OCI-LY7 (cell line): ENCODE measurements around the gene TTC19. TPM values are rescaled to one million over a fixed set of nuclear protein-coding genes. Genes with fewer than 3 reads are reported as not detected.

ENCODE experiments used
- BruUV-seq: library from RNA; stranded (reverse); fragments of 400-500 nt; replicated peaks from 2 replicates; lab custom pipeline; 2021; lab: Mats Ljungman, UMichigan
- CTCF ChIA-PET: fragments of 300-600 bp; sonication (Branson Sonifier 250); formaldehyde crosslinking; loops from one replicate; lab custom pipeline; 2022; ENCODE audit warnings: antibody characterized with exemption; ENCODE audit not compliant: unreplicated experiment; lab: Charles Lee
- POLR2A ChIA-PET: fragments of 300-600 bp; sonication (Branson Sonifier 250); formaldehyde crosslinking; loops from one replicate; lab custom pipeline; 2022; ENCODE audit warnings: antibody characterized with exemption; lab: Charles Lee
- DNase-seq: peaks from one replicate; pipeline ENCODE4 v3.0.0-alpha.2; 2015; ENCODE audit warnings: low spot score
- H2AFZ ChIP-seq: fragments of 200-600 bp; sonication (generic), shearing (Covaris generic); 2 replicates; pipeline ENCODE4 v1.6.1; 2014; ENCODE audit warnings: mild to moderate bottlenecking, antibody characterized with exemption, low read length, moderate library complexity
- H3K27ac ChIP-seq: fragments of 200-600 bp; sonication (generic); 2 replicates; pipeline ENCODE4 v1.5.1; 2014; ENCODE audit warnings: mixed run types, low read depth, mild to moderate bottlenecking, moderate library complexity, low read length, inconsistent platforms; ENCODE audit not compliant: poor library complexity, severe bottlenecking
- H3K36me3 ChIP-seq: fragments of 200-600 bp; sonication (generic); 2 replicates; pipeline ENCODE4 v1.6.1; 2014; ENCODE audit warnings: mild to moderate bottlenecking, antibody characterized with exemption, low read length, moderate library complexity, mixed read lengths; ENCODE audit not compliant: insufficient read depth
- H3K4me1 ChIP-seq: fragments of 200-600 bp; sonication (generic); 2 replicates; pipeline ENCODE4 v1.5.1; 2014; ENCODE audit warnings: mild to moderate bottlenecking, low read length; ENCODE audit not compliant: insufficient read depth, poor library complexity, severe bottlenecking
- H3K4me2 ChIP-seq: fragments of 200-600 bp; sonication (generic); 2 replicates; pipeline ENCODE4 v1.6.1; 2014; ENCODE audit warnings: mild to moderate bottlenecking, low read length
- H3K4me3 ChIP-seq: fragments of 200-600 bp; sonication (generic); 2 replicates; pipeline ENCODE4 v1.5.1; 2014; ENCODE audit warnings: mild to moderate bottlenecking, low read depth, low read length; ENCODE audit not compliant: poor library complexity, severe bottlenecking
- H3K79me2 ChIP-seq: fragments of 200-600 bp; sonication (generic); 2 replicates; pipeline ENCODE4 v1.6.1; 2016; ENCODE audit warnings: low read depth, mild to moderate bottlenecking, low read length, moderate library complexity, mixed read lengths; ENCODE audit not compliant: insufficient read depth
- H3K9me2 ChIP-seq: fragments of 200-600 bp; sonication (generic); 2 replicates; pipeline ENCODE4 v1.6.1; 2016; ENCODE audit warnings: mild to moderate bottlenecking, low read length, mixed read lengths; ENCODE audit not compliant: insufficient read depth
- H3K9me3 ChIP-seq: fragments of 200-600 bp; sonication (generic); 2 replicates; pipeline ENCODE4 v1.6.1; 2014; ENCODE audit warnings: mild to moderate bottlenecking, mixed run types, low read length, mixed read lengths
- H4K20me1 ChIP-seq: fragments of 200-600 bp; sonication (generic); 2 replicates; pipeline ENCODE4 v1.6.1; 2014; ENCODE audit warnings: mild to moderate bottlenecking, antibody characterized with exemption, low read length, moderate library complexity, mixed read lengths; ENCODE audit not compliant: insufficient read depth
- CTCF ChIP-seq: fragments of 200-600 bp; sonication (generic); conservative IDR thresholded peaks from 2 replicates; pipeline ENCODE4 v1.5.1; 2014; ENCODE audit warnings: mild to moderate bottlenecking, antibody characterized with exemption, low read length, moderate library complexity, mixed read lengths
- EZH2phosphoT487 ChIP-seq: fragments of 200-600 bp; sonication (generic); IDR thresholded peaks from 2 replicates; pipeline ENCODE4 v1.6.1; 2018; ENCODE audit warnings: low read depth, borderline replicate concordance, mild to moderate bottlenecking, mixed run types, antibody characterized with exemption, low read length, moderate library complexity, mixed read lengths
- intact Hi-C: fragments of 100-400 bp; cut with micrococcal nuclease; formaldehyde crosslinking; loops from one replicate; pipeline ENCODE4 v1.10.0; 2022; ENCODE audit not compliant: unreplicated experiment
- total RNA-seq, 2 experiments: library from RNA; depleted of rRNA in 1 of 2; stranded (reverse); fragments of >200 nt in 1 of 2; shearing (Covaris generic) in 1 of 2; gene quantifications; 2 replicates each; pipeline ENCODE4 v1.2.3, GENCODE V29; 2014 to 2022

TTC19 gene
- total RNA-seq, 2 experiments from 2014 or later, result 42.0 to 43.7 TPM

DNA sequence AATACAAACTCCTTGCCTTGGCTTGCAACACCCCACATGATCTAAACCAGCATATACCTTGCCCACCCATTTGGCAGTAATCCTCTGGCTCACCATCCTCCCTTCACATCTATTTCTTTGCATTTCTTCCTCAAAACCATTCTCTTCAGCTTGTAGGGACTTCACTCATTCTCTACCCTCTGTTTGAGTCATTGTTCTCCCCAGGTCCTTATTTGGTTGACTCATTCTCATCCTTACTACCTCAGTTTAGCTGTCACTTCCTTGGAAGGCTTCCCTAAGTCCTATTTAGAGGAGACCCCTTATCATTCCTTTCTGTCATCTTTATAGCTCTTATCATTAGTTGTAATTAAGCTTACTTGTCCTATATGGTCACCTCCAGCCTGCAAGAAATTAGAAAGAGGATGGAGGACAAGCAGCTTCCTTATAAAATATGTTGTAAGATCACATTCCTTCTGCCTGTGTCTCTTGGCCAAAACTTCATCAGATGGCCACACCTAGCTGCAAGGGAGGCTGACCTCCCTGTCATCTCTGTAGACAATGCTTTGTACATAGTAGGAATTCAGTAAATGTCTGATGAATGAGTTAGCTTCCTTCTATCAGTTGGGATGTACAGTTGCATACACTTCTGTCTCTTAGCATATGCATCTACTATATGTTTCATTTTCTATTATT is 1.7 kb downstream of the TTC19 start:
- intact Hi-C loops, result no loop called here
- Histone ChIP-seq H2AFZ (no peak overlapping the region), H3K9me2 (no peaks in the 10 kb centered on the region), H3K4me3 (peak overlapping the region; percentile 94), H3K4me1 (peaks cover 14% of the 10 kb centered on the region), H4K20me1 (peaks cover 9% of the 10 kb centered on the region; the same call in 1 of the 2 replicates), H3K9me3 (peaks cover 18% of the 10 kb centered on the region), H3K79me2 (peaks cover 30% of the 10 kb centered on the region), H3K36me3 (peaks cover 72% of the 10 kb centered on the region), H3K4me2 (peak overlapping the region; percentile 88), H3K27ac (no peak overlapping the region)
- no TSS peak for BruUV-seq
- POLR2A ChIA-PET, result interaction anchor here (0.5 to 1.5 kb wide), 5 partner anchors 8 to 81 kb away, joined by 3 to 4 read pairs (median 3); no protein-coding TSS in a partner anchor
- CTCF ChIA-PET, result no interaction called here
- peak; percentile 16 for DNase-seq
- no peak for TF ChIP-seq CTCF
- no peak for TF ChIP-seq EZH2phosphoT487

GRCh38 chr17:16002708-16003260 is 3.2 kb downstream of the TTC19 start:
- intact Hi-C loops, result no loop called here
- TF ChIP-seq EZH2phosphoT487 (no peak), CTCF (no peak)
- ChIA-PET POLR2A (interaction anchor here (0.7 kb wide), 1 partner anchor 210 kb away, joined by 3 read pairs; no protein-coding TSS in a partner anchor), CTCF (no interaction called here)
- peaks cover 9% of the 10 kb centered on the region; the same call in 1 of the 2 replicates for H4K20me1 ChIP-seq
- DNase-seq, result no peak
- no peak overlapping the region for H3K4me2 ChIP-seq
- H2AFZ ChIP-seq, result no peak overlapping the region
- peaks cover 30% of the 10 kb centered on the region for H3K79me2 ChIP-seq
- H3K36me3 ChIP-seq, result peaks cover 77% of the 10 kb centered on the region
- BruUV-seq, result no TSS peak
- peaks cover 14% of the 10 kb centered on the region for H3K4me1 ChIP-seq
- H3K4me3 ChIP-seq, result no peak overlapping the region
- peaks cover 18% of the 10 kb centered on the region for H3K9me3 ChIP-seq
- H3K9me2 ChIP-seq, result no peaks in the 10 kb centered on the region
- H3K27ac ChIP-seq, result no peak overlapping the region

GRCh38 chr17:16003841-16004240 is 4.2 kb downstream of the TTC19 start:
- no TSS peak for BruUV-seq
- no peak overlapping the region for H3K27ac ChIP-seq
- ChIA-PET CTCF (no interaction called here), POLR2A (no interaction called here)
- H3K36me3 ChIP-seq, result peaks cover 87% of the 10 kb centered on the region
- DNase-seq, result no peak
- intact Hi-C loops, result no loop called here
- peaks cover 30% of the 10 kb centered on the region for H3K79me2 ChIP-seq
- H3K9me2 ChIP-seq, result no peaks in the 10 kb centered on the region
- H3K4me1 ChIP-seq, result peaks cover 9% of the 10 kb centered on the region
- H3K4me2 ChIP-seq, result no peak overlapping the region
- H3K9me3 ChIP-seq, result peaks cover 18% of the 10 kb centered on the region
- no peak overlapping the region for H3K4me3 ChIP-seq
- H4K20me1 ChIP-seq, result peaks cover 9% of the 10 kb centered on the region; the same call in 1 of the 2 replicates
- TF ChIP-seq CTCF (no peak), EZH2phosphoT487 (no peak)
- H2AFZ ChIP-seq, result no peak overlapping the region
